ENCODE results near the gene BOD1.

Gene BOD1

DNA sequence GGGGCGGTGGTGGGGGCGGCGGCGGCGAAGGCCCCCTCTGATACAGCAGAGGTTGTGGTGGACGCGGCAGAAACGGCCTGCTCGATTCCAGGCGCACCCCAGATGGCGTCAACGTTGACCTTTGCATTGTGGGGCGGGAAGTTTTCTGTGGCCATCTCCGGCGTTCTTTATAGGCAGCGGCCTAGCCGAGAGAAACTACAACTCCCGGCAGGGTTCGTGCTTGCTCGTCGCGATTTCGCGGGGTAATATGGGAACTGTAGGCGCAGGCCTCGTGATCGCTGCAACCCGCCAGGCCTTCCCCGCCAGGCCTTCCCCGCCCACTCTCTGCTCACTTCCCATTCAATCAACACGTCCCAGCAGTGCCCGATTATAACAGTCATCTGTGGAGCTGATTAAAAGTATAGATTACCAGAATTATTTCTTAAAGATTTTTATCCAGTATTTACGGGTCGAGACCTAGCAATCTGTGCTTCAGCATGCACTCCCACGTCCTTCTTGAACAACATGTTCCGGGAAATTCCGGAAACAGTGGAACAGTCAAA, at the start of gene BOD1:
BOD1 (minus strand) TSS at position 74 of the 542 bp plus-strand sequence. CDS start 214 bp downstream, outside the sequence.
- H3K4me1 Mint-ChIP-seq: peaks cover 29% of the 10 kb centered on the region
- H3K4me3 Mint-ChIP-seq: peak within 1 kb of the TSS; percentile 90
- H3K9me3 Mint-ChIP-seq: no peaks in the 10 kb centered on the region
- H3K27ac Mint-ChIP-seq: peak within 1 kb of the TSS; percentile 94
- peak; percentile 99 for ATAC-seq
- H3K27me3 Mint-ChIP-seq: no peaks in the 10 kb centered on the region
- peaks cover 8% of the 10 kb centered on the region for H3K36me3 Mint-ChIP-seq

DNA sequence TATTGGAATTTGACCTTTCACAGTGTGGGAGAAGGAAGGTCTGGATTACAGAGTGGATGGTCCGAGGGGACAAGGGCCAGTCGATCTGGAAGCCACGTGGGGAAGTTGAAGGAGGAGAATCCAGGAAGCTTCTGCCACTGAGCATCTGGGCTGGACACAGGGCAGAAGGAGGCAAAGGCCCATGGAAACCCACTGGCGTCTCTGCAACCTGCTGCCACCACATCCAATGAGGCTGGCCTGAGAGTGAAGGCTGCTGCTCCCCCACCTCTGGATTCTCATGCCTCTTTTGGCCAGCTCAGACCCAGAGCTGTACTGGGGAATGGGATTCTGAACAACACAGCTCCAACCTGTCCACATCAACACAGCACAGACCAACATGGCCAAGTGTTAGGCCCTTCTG, 48.9 kb upstream of the BOD1 start:
- ATAC-seq: no peak
- no peaks in the 10 kb centered on the region for H3K36me3 Mint-ChIP-seq
- no peak overlapping the region for H3K27ac Mint-ChIP-seq
- no peaks in the 10 kb centered on the region for H3K4me1 Mint-ChIP-seq
- H3K27me3 Mint-ChIP-seq: no peaks in the 10 kb centered on the region
- H3K4me3 Mint-ChIP-seq: no peak overlapping the region
- peaks cover 4% of the 10 kb centered on the region for H3K9me3 Mint-ChIP-seq

DNA sequence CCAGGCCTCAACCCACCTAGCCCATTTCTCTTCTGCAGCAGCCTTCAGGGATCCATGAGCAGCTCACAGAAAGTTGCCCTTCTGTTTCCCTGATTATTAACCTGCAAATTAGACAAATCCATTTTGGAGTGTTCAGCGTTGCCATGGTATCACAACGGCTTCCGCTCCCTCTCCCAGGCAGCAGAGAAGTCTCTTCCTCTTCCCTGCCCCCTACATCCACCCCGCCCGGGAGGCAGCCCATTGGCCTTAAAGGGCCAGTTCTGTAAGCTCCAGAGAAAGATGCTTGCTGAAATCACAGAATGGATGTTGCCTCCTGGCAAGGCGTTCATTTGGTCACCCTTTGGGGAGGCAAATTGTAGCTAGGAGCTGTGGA, 47.7 kb upstream of the BOD1 start:
- no peaks in the 10 kb centered on the region for H3K4me1 Mint-ChIP-seq
- no peak overlapping the region for H3K4me3 Mint-ChIP-seq
- peaks cover 4% of the 10 kb centered on the region for H3K9me3 Mint-ChIP-seq
- no peaks in the 10 kb centered on the region for H3K27me3 Mint-ChIP-seq
- no peak for ATAC-seq
- H3K27ac Mint-ChIP-seq: no peak overlapping the region
- no peaks in the 10 kb centered on the region for H3K36me3 Mint-ChIP-seq

DNA sequence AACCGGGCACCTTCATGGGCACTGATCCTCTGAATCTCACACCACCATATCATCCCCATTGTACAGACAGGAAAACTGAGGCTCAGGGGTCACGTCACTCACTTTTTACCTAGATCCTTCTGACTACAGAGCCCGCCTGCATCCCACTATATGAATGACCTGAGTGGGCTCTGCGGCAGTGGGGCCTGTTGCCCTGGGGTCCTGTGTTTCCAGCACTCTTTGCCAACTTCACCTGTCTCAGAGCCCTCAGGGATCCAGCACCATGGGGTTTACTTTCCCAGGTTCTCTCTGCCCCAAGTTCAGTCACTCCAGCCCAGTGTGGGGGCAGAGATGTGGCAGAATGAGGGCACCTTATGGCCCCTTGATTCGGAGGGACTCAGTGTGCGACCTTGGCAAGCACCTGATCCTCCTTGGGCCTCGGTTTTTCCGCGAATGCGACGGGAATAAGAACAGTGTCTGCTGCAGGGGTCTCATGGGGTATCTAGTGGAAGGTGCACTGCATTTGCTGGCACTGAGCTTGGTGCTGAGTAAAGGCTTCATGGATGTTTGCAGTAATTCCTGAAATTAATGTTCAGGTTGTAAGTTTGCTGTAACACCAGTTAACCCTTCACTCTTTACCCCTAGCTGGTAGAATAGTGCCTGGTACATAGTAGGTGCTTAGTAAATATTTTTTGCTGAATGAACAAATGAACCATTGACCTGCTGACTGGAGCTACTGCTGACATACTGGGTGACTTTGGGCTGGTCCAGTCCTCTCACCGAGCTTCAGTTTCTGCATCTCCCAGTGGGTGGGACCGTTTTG, 47.1 kb upstream of the BOD1 start:
- H3K36me3 Mint-ChIP-seq: no peaks in the 10 kb centered on the region
- peaks cover 4% of the 10 kb centered on the region for H3K9me3 Mint-ChIP-seq
- H3K4me3 Mint-ChIP-seq: no peak overlapping the region
- no peaks in the 10 kb centered on the region for H3K4me1 Mint-ChIP-seq
- H3K27me3 Mint-ChIP-seq: no peaks in the 10 kb centered on the region
- H3K27ac Mint-ChIP-seq: no peak overlapping the region
- ATAC-seq: no peak

DNA sequence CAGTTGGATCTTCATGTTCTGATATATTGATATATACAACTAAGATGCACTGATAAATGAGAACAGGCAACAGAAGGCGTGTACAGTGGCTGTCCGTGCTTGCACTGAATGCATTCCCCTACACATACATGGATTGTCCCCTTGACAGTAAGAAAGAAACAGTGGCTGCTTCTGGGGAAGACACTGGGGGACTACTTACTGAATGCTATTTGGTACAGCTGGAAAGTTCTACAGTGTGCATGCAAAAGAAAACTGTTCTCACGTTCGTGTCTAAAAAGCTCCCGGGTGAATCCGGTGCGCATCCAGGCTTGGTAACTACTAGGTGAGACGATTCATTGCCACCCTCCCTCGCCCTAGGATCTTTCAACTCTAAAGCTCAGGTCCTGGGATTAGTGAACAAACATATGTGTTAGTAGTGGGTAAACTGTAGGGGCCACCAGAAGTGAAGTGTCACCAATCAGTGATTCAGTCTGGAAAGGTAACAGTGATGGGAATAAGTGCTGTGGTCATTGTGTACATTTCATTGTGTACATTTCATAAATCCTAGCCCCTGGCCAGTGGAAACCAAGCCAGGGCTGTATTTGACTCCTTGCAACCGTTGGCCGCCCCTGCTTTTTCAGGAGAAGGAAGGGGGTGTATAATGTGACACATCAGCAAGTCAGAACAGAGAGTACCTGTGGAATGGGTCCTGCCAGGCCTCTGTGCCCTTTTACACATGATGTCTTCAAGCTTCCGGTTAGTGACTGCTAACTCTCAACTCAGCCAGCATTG, 46.3 kb upstream of the BOD1 start:
- Mint-ChIP-seq H3K36me3 (no peaks in the 10 kb centered on the region), H3K4me3 (no peak overlapping the region), H3K4me1 (no peaks in the 10 kb centered on the region), H3K27ac (no peak overlapping the region), H3K27me3 (no peaks in the 10 kb centered on the region), H3K9me3 (no peaks in the 10 kb centered on the region)
- no peak for ATAC-seq

DNA sequence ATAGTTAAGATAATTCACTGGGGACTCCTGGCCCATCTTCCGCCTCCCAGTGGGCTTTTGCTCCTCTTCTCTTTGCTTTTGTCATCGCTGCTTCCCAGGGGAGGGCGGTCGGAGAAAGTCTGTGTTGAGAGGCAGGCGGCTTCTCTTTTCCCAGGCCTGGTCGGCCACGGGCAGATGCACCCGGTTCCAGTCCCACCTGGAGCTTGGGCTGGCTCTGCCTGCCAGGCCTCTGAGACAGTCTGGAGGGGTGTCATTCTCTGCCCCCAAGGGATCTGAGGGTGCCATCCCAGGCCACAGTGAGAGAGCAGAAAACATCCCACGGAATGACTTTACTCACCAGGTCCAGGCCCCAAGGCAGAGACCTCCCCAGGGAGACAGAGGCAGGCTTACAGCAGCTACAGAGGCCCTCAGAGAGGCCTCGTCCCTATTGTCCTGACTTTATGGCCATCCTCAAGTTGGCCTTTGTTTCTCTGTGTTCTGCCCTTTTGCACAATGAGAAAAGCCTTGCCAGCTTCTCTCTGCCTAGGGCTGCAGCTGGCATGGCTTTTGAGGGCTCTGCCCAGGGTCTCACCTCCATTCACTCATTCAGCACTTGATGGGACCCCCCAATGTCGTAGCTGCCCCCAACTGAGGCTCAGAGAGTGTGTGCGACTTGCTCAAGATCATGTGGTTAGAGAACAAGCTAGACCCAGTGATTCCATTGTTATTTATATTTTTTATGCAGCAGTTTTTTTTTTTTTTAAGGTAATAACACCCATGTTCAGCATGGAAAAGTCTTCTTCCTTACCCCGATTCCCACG, 44.2 kb upstream of the BOD1 start:
- no peak overlapping the region for H3K27ac Mint-ChIP-seq
- no peaks in the 10 kb centered on the region for H3K9me3 Mint-ChIP-seq
- H3K27me3 Mint-ChIP-seq: no peaks in the 10 kb centered on the region
- no peak for ATAC-seq
- H3K36me3 Mint-ChIP-seq: no peaks in the 10 kb centered on the region
- no peaks in the 10 kb centered on the region for H3K4me1 Mint-ChIP-seq
- H3K4me3 Mint-ChIP-seq: no peak overlapping the region

DNA sequence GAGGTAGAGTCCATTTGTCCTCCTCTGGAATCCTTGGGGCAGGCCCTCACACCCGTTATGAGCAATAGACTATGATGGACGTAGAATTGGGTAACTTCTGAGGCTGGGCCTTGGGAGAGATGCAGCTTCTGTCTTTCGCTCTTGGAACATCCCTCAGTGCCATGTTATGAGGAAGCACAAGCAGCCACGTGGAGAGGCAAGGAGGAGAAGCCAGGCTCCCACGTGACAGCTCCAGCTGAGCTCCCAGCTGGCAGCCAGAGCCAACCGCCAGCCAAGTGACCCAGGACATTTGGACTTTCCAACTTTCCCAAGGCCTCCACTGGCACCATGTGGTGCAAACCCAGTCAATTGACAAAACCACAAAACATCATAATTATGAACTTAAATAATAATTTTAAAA, 43.0 kb upstream of the BOD1 start:
- no peaks in the 10 kb centered on the region for H3K27me3 Mint-ChIP-seq
- no peaks in the 10 kb centered on the region for H3K4me1 Mint-ChIP-seq
- no peak overlapping the region for H3K27ac Mint-ChIP-seq
- no peaks in the 10 kb centered on the region for H3K36me3 Mint-ChIP-seq
- H3K9me3 Mint-ChIP-seq: no peaks in the 10 kb centered on the region
- H3K4me3 Mint-ChIP-seq: no peak overlapping the region
- ATAC-seq: no peak

DNA sequence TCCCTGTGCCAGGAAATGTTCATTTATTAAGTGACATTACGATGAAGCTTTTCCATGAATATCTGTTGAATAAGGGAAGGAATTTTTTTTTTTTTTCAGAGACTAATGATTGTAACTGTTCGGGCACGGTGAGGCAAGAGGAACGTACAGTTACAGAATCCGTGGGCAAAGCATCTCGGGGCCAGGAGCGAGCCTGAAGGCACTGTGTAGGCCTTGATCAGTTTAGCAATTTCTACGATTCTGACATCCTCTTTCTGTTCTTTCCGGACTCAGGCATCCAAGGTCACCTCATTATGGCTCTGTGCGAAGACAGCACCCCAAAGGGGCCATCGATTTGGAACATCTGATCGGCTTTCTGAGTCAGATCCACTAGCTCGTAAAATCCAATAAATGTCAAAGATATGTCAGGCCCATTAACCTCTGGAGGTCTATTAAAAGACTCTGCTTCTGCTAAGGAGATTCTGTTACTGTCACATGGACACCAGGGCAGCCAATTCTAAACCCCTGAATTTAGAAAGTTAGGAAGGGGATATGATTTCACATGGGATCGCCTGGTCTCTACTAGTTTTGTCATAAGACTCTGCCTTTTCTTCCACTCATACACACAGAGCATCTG, 41.4 kb upstream of the BOD1 start:
- ATAC-seq: no peak
- Mint-ChIP-seq H3K36me3 (no peaks in the 10 kb centered on the region), H3K4me3 (no peak overlapping the region), H3K4me1 (no peaks in the 10 kb centered on the region), H3K27me3 (no peaks in the 10 kb centered on the region), H3K27ac (no peak overlapping the region), H3K9me3 (no peaks in the 10 kb centered on the region)

DNA sequence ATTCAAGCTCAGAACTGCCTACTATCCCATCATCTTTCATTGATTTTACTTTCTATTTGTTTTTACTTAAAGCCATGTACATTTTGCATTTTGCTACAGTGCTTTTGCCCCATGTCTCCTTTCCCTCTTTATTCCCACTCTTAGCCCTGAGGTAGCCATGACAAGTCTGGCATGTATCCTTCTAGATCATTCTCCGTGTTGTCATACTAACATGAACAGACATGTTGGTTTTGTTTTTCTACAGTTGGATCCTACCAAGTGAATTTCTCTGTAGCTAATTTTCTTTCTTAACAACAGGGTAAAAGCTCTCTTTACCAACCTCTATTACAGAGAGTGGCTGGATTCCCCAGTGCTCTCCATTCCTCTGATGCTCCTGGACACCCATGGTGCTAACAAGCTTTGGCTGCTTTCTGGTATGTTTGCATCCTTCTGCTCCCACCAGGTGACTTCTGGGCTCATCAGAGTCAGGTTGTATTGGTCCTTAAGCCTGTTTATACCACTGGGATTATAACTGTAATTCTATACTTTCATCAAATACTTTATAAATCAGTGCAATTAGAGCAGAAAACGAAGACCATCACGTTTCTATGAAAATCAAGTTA, 38.8 kb upstream of the BOD1 start:
- H3K4me1 Mint-ChIP-seq: no peaks in the 10 kb centered on the region
- H3K36me3 Mint-ChIP-seq: peaks cover 9% of the 10 kb centered on the region
- no peak overlapping the region for H3K27ac Mint-ChIP-seq
- peaks cover 14% of the 10 kb centered on the region for H3K27me3 Mint-ChIP-seq
- ATAC-seq: no peak
- no peak overlapping the region for H3K4me3 Mint-ChIP-seq
- peaks cover 10% of the 10 kb centered on the region for H3K9me3 Mint-ChIP-seq

DNA sequence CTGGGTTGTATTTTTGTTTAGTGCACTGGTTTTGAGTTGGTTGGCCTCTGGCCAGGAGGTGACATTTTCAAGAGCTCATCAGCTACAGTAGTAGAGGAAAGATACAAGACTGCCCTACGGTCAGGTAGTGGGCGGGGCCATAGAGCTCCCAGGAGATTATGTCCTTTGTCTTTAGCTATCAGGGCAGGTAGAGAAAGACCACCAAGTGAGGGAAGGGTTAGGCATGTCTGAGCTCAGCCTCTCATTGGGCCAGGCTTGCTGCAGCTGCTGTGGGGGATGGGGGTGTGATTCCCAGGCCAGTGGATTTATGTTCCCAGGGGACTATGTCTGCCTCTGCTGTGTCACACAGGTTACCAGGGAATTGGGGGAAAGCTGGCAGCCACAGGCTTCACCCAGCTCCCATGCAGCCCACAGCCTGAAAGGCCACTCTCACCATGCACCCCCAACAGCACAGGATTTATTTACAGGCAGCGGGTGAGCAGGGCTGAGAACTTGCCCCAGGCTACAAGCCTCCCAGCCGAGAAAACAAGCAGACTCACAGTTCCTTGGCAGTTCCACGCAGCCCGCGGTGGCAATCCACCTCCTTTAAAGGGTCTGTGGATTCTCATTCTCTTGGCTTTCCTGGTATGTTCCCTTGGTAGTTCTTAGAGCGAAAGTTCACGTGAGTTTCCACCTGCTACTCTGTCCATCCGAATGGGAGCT, 37.5 kb upstream of the BOD1 start:
- Mint-ChIP-seq H3K4me3 (no peak overlapping the region), H3K4me1 (no peaks in the 10 kb centered on the region), H3K9me3 (peaks cover 10% of the 10 kb centered on the region), H3K27me3 (peaks cover 14% of the 10 kb centered on the region), H3K27ac (no peak overlapping the region), H3K36me3 (peaks cover 9% of the 10 kb centered on the region)
- no peak for ATAC-seq

DNA sequence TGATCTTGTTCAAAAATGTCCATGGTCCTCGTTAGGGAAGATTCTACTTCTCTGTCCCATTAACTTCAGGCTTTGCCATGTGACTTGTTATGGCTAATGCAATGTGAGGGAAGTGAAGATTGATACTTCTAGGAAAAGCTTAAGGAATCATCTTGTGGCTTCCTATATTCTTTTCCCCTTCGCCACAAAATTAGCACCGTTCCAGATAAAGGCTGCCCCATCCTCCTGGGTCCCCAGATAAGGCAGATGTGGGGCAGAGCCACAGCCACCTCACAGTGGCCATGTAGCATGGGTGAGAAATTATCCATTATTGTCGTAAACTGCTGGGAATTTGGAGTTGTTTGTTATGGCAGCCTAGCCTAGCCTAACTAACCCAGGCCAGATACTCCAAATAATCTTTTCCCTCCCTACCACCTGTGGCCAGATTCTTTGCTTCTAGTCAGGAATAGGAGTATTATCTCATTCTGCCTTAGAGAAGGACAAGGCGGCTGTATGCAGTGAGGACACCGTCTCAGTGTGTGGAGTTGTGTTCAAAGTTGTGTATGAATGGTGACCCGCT, 31.9 kb upstream of the BOD1 start:
- no peak for ATAC-seq
- Mint-ChIP-seq H3K27me3 (peaks cover 14% of the 10 kb centered on the region), H3K9me3 (peaks cover 10% of the 10 kb centered on the region), H3K27ac (no peak overlapping the region), H3K4me3 (no peak overlapping the region), H3K36me3 (peaks cover 9% of the 10 kb centered on the region), H3K4me1 (peaks cover 17% of the 10 kb centered on the region)

DNA sequence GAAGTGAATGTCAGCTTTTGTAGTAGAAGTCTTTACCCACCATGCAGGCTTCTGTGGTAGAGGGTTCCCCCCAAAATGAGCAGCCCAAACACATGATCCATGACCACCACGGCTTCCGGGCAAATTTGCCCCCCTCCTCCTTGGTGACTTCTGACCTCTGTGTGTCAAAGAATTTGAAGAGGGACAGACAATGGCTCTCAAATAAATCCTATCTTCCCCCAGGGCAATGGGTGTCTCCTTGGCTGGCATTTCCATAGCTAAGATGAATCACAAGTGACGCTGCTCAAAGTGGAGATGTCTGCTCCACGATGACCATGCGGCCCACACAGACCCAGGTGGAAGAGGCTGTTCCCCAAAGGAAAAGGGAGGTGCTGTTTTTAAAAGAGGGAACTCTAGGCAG, 30.2 kb upstream of the BOD1 start:
- peaks cover 6% of the 10 kb centered on the region for H3K27me3 Mint-ChIP-seq
- H3K4me3 Mint-ChIP-seq: no peak overlapping the region
- peaks cover 18% of the 10 kb centered on the region for H3K4me1 Mint-ChIP-seq
- peaks cover 6% of the 10 kb centered on the region for H3K9me3 Mint-ChIP-seq
- peaks cover under 1% of the 10 kb centered on the region for H3K36me3 Mint-ChIP-seq
- ATAC-seq: no peak
- H3K27ac Mint-ChIP-seq: no peak overlapping the region

DNA sequence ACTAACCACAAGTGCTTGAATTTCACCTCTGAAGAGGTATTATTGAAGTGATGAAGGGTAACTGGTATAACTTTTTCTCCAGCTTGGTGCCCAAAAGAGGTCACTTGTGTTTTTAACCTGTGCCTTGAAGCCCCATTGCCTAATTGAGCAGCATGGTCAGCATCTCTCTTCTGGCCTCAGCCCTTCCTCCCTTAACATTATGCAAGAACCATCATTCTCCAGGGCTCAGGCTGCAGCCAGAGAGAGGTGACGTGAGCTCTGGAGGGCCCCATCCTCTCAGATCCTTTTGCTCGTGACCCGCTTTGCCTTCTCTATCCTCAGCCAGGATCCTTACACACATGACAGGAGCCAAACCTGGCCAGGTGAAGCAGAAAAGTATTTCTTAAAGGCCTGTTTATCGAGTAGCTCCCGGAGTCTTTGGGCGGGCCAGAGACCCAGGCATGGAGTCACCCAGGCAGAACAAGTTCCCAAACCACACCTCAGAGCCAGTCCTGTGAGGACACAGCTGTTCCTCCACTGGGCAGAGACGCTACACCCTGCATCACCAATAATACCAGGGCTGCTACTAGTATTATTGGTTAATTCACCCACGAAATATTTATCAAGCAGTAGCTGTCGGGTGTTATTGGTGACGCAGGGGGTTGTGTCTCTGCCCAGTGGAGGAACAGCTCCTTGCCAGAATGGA, 29.6 kb upstream of the BOD1 start:
- Mint-ChIP-seq H3K4me3 (no peak overlapping the region), H3K27me3 (no peaks in the 10 kb centered on the region), H3K4me1 (peaks cover 18% of the 10 kb centered on the region), H3K9me3 (peaks cover 3% of the 10 kb centered on the region), H3K27ac (no peak overlapping the region), H3K36me3 (no peaks in the 10 kb centered on the region)
- no peak for ATAC-seq

Data from stimulated activated memory B cell treated with anti-CD40 and anti-IgM and Interleukin-4, amounts not matched to agents 10 μg/mL and 1 μg/mL and 100 μg/mL, for 72 hours (primary cell).